GM23338 (cell line): ENCODE results near the gene HEMK1. TPM values are rescaled to one million over a fixed set of nuclear protein-coding genes. Genes with fewer than 3 reads are reported as not detected.
A peak's percentile ranks its signal among the peaks of the same experiment; 100 is the strongest.

Experiments
- ATAC-seq: fragments of 200-7000 bp; cut with Tn5 transposase; 3 replicates; pipeline ENCODE4 v1.9.1; 2020
- DNase-seq: peaks from one replicate; pipeline ENCODE4 v3.0.0-alpha.2; 2015; ENCODE audit warnings: low spot score
- H2AFZ ChIP-seq: fragments of 200-600 bp; sonication (generic); 2 replicates; pipeline ENCODE4 v1.8.0; 2016; ENCODE audit warnings: antibody characterized with exemption, mild to moderate bottlenecking, moderate library complexity
- H3F3A ChIP-seq: fragments of 200-600 bp; sonication (generic); replicated peaks from 2 replicates; pipeline ENCODE4 v1.8.0; 2017; ENCODE audit warnings: antibody characterized with exemption, mixed run types, low read depth
- H3K27ac ChIP-seq: fragments of 200-600 bp; sonication (generic); 2 replicates; pipeline ENCODE4 v1.6.1; 2016; ENCODE audit warnings: low read depth
- H3K27me3 ChIP-seq: fragments of 200-600 bp; sonication (generic); 2 replicates; pipeline ENCODE4 v1.8.0; 2016; ENCODE audit warnings: mild to moderate bottlenecking, mixed run types, moderate library complexity; ENCODE audit not compliant: insufficient read depth
- H3K36me3 ChIP-seq: fragments of 200-600 bp; sonication (generic); 2 replicates; pipeline ENCODE4 v1.8.0; 2016; ENCODE audit warnings: mild to moderate bottlenecking; ENCODE audit not compliant: insufficient read depth
- H3K4me1 ChIP-seq: fragments of 200-600 bp; sonication (generic); 2 replicates; pipeline ENCODE4 v1.8.0; 2016; ENCODE audit warnings: mild to moderate bottlenecking, moderate library complexity; ENCODE audit not compliant: insufficient read depth
- H3K4me2 ChIP-seq: fragments of 200-600 bp; sonication (generic); 2 replicates; pipeline ENCODE4 v1.7.1; 2017; ENCODE audit warnings: mixed run types
- H3K4me3 ChIP-seq: fragments of 200-600 bp; sonication (generic); 2 replicates; pipeline ENCODE4 v1.6.1; 2016; ENCODE audit warnings: mixed run types
- H3K79me2 ChIP-seq: fragments of 200-600 bp; sonication (generic); replicated peaks from 2 replicates; pipeline ENCODE4 v1.8.0; 2017; ENCODE audit warnings: mild to moderate bottlenecking; ENCODE audit not compliant: insufficient read depth
- H3K9me2 ChIP-seq: fragments of 200-600 bp; sonication (generic); 2 replicates; pipeline ENCODE4 v1.8.0; 2017; ENCODE audit not compliant: insufficient read depth
- H4K20me1 ChIP-seq: fragments of 200-600 bp; sonication (generic); replicated peaks from 2 replicates; pipeline ENCODE4 v1.8.0; 2017; ENCODE audit warnings: mild to moderate bottlenecking; ENCODE audit not compliant: insufficient read depth
- H3K27ac Mint-ChIP-seq: 2 replicates; pipeline ENCODE4 v1.8.0; 2020; ENCODE audit warnings: inconsistent platforms, mild to moderate bottlenecking, moderate library complexity, mixed read lengths
- H3K27me3 Mint-ChIP-seq: 3 replicates; pipeline ENCODE4 v1.8.0; 2022; ENCODE audit warnings: low read depth, mild to moderate bottlenecking, moderate library complexity, mixed read lengths, inconsistent platforms; ENCODE audit not compliant: insufficient read depth, poor library complexity
- H3K36me3 Mint-ChIP-seq: 3 replicates; pipeline ENCODE4 v1.8.0; 2021; ENCODE audit warnings: low read depth, mild to moderate bottlenecking, inconsistent platforms, moderate library complexity, mixed read lengths
- H3K4me1 Mint-ChIP-seq: 3 replicates; pipeline ENCODE4 v1.8.0; 2020; ENCODE audit warnings: mild to moderate bottlenecking, inconsistent platforms, mixed read lengths
- H3K4me3 Mint-ChIP-seq: 3 replicates; pipeline ENCODE4 v1.8.0; 2021; ENCODE audit warnings: moderate library complexity, mild to moderate bottlenecking, inconsistent platforms, mixed read lengths
- H3K9me3 Mint-ChIP-seq: 3 replicates; pipeline ENCODE4 v1.8.0; 2020; ENCODE audit warnings: moderate library complexity, mild to moderate bottlenecking, inconsistent platforms, mixed read lengths
- CREB1 ChIP-seq: fragments of 250-450 bp; sonication (Bioruptor Pico); IDR thresholded peaks from 2 replicates; pipeline ENCODE4 v1.5.0; 2020; ENCODE audit warnings: low read depth, mild to moderate bottlenecking, moderate library complexity
- CTCF ChIP-seq, 2 experiments: fragments of 200-600 bp in 1 of 2; sonication (generic) in 1 of 2; conservative IDR thresholded peaks; 2 replicates each; pipeline versions ENCODE4 v1.5.1 to v1.6.1; 2016 to 2017; ENCODE audit warnings: antibody characterized with exemption in 2 of 2, low read depth in 2 of 2, mild to moderate bottlenecking in 2 of 2, moderate library complexity in 1 of 2
- ETS1 ChIP-seq: IDR thresholded peaks from 2 replicates; pipeline ENCODE4 v1.6.1; 2016; ENCODE audit warnings: antibody characterized with exemption
- EZH2 ChIP-seq: fragments of 200-600 bp; sonication (generic); IDR thresholded peaks from one replicate; pipeline ENCODE4 v1.8.0; 2017; ENCODE audit warnings: antibody characterized with exemption, mild to moderate bottlenecking, low read depth; ENCODE audit not compliant: unreplicated experiment
- JUNB ChIP-seq: IDR thresholded peaks from one replicate; pipeline ENCODE4 v1.6.1; 2016; ENCODE audit warnings: antibody characterized with exemption; ENCODE audit not compliant: unreplicated experiment
- NANOG ChIP-seq: IDR thresholded peaks from 2 replicates; pipeline ENCODE4 v1.6.1; 2016; ENCODE audit warnings: antibody characterized with exemption, borderline replicate concordance
- POLR2AphosphoS5 ChIP-seq: IDR thresholded peaks from 2 replicates; pipeline ENCODE4 v1.6.1; 2016; ENCODE audit warnings: antibody characterized with exemption, low read depth
- REST ChIP-seq: IDR thresholded peaks from one replicate; pipeline ENCODE4 v1.6.1; 2018; ENCODE audit warnings: antibody characterized with exemption; ENCODE audit not compliant: unreplicated experiment
- STAT1 ChIP-seq: IDR thresholded peaks from one replicate; pipeline ENCODE4 v1.6.1; 2016; ENCODE audit warnings: antibody characterized with exemption; ENCODE audit not compliant: unreplicated experiment
- ZNF114 ChIP-seq: fragments of 250-450 bp; sonication (Bioruptor Pico); IDR thresholded peaks from 2 replicates; pipeline ENCODE4 v1.5.0; 2020; ENCODE audit warnings: mild to moderate bottlenecking, moderate library complexity
- polyA plus RNA-seq: library from polyadenylated mRNA; unstranded; fragments of >200 nt; fragmentation: Nextera tagmentation; extraction: Ambion mirVana; gene quantifications from 2 replicates; pipeline ENCODE4 v1.2.1, GENCODE V29; 2016
- total RNA-seq: library from RNA; depleted of rRNA; stranded (reverse); fragments of >200 nt; shearing (Covaris generic); gene quantifications from 2 replicates; pipeline ENCODE4 v1.2.3, GENCODE V29; 2014

HEMK1 gene
- total and polyA plus RNA-seq, 2 experiments from 2014 or later = 5.6 to 10.1 TPM

- peaks cover 2% of the 10 kb centered on the region for H4K20me1 ChIP-seq
- no peak overlapping the region for H3K27ac Mint-ChIP-seq
- H3K79me2 ChIP-seq = no peaks in the 10 kb centered on the region
- no peaks in the 10 kb centered on the region for H3K36me3 ChIP-seq
- 0 out of 2 replicates have a peak, but pooled peaks cover 7% of the 10 kb centered on the region for H3F3A ChIP-seq
- DNase-seq (no peak), ATAC-seq (no peak)
- H3K9me2 ChIP-seq = no peaks in the 10 kb centered on the region
- H3K4me3 ChIP-seq = no peak overlapping the region
- H3K4me1 Mint-ChIP-seq = peaks cover 14% of the 10 kb centered on the region
- H3K27me3 ChIP-seq = peaks cover 30% of the 10 kb centered on the region
- H2AFZ ChIP-seq = no peak overlapping the region
- H3K9me3 Mint-ChIP-seq = no peaks in the 10 kb centered on the region
- no peaks in the 10 kb centered on the region for H3K36me3 Mint-ChIP-seq
- TF ChIP-seq ETS1 (no peak), NANOG (no peak)
- no peak overlapping the region for H3K4me2 ChIP-seq
- no peak overlapping the region for H3K4me3 Mint-ChIP-seq
- H3K27ac ChIP-seq = no peak overlapping the region
- peaks cover 8% of the 10 kb centered on the region; the same call in 1 of the 2 replicates for H3K4me1 ChIP-seq
- H3K27me3 Mint-ChIP-seq = peaks cover 45% of the 10 kb centered on the region
Observed at GRCh38 chr3:50609763-50610085, 40.4 kb downstream of the HEMK1 start.

GRCh38 chr3:50610181-50610971 lies 41.1 kb downstream of the HEMK1 start:
- 0 out of 2 replicates have a peak, but pooled peaks cover 7% of the 10 kb centered on the region for H3F3A ChIP-seq
- Mint-ChIP-seq H3K36me3 (no peaks in the 10 kb centered on the region), H3K27ac (no peak overlapping the region), H3K4me1 (peaks cover 14% of the 10 kb centered on the region), H3K27me3 (peaks cover 45% of the 10 kb centered on the region), H3K9me3 (no peaks in the 10 kb centered on the region), H3K4me3 (peak overlapping the region; percentile 77)
- H3K79me2 ChIP-seq = no peaks in the 10 kb centered on the region
- H3K4me3 ChIP-seq = peak overlapping the region; percentile 77
- ATAC-seq (no peak), DNase-seq (no peak)
- peaks cover 5% of the 10 kb centered on the region for H4K20me1 ChIP-seq
- H3K4me2 ChIP-seq = peak overlapping the region; percentile 92
- peaks cover 8% of the 10 kb centered on the region; the same call in 1 of the 2 replicates for H3K4me1 ChIP-seq
- no peak overlapping the region for H2AFZ ChIP-seq
- no peak overlapping the region for H3K27ac ChIP-seq
- H3K9me2 ChIP-seq = no peaks in the 10 kb centered on the region
- peaks cover 30% of the 10 kb centered on the region for H3K27me3 ChIP-seq
- H3K36me3 ChIP-seq = no peaks in the 10 kb centered on the region
- TF ChIP-seq REST (no peak), POLR2AphosphoS5 (no peak), EZH2 (no peak), CREB1 (CRISPR knock-in tag) (no peak), ZNF114 (CRISPR knock-in tag) (no peak), JUNB (no peak), STAT1 (no peak), CTCF (conservative IDR thresholded peaks at IDR 0.05; ENCODE audit: low read depth in 2 of 2) (no peak), NANOG (no peak), ETS1 (no peak)
